ENCODE data around the gene ST3GAL6.

Gene ST3GAL6

GRCh38 chr3:98763076-98763475, at the start of gene ST3GAL6:
ST3GAL6 (plus strand) TSS chr3:98763340; CDS start chr3:98768441, 5,101 bp downstream.
- no peak for DNase-seq (ENCODE audit: low read depth, low spot score)

- no peak for DNase-seq (ENCODE audit: low read depth, low spot score)
These were observed 49.2 kb upstream of the ST3GAL6 start for GRCh38 chr3:98713984-98714383.

- no peak for DNase-seq (ENCODE audit: low read depth, low spot score)
These were observed 45.6 kb upstream of the ST3GAL6 start for GRCh38 chr3:98717584-98717983.

GRCh38 chr3:98718730-98719129, 44.4 kb upstream of the ST3GAL6 start:
- no peak for DNase-seq (ENCODE audit: low read depth, low spot score)

- no peak for DNase-seq (ENCODE audit: low read depth, low spot score)
These were observed 41.4 kb upstream of the ST3GAL6 start for GRCh38 chr3:98721776-98722175.

- DNase-seq (ENCODE audit: low read depth, low spot score) = peak; percentile 49
These were observed 40.8 kb upstream of the ST3GAL6 start for GRCh38 chr3:98722389-98722788.

GRCh38 chr3:98725352-98725751, 37.8 kb upstream of the ST3GAL6 start:
- DNase-seq (ENCODE audit: low read depth, low spot score) = no peak

- no peak for DNase-seq (ENCODE audit: low read depth, low spot score)
These were observed 37.1 kb upstream of the ST3GAL6 start for GRCh38 chr3:98726084-98726483.

GRCh38 chr3:98727638-98728037, 35.5 kb upstream of the ST3GAL6 start:
- no peak for DNase-seq (ENCODE audit: low read depth, low spot score)

GRCh38 chr3:98728672-98729071, 34.5 kb upstream of the ST3GAL6 start:
- no peak for DNase-seq (ENCODE audit: low read depth, low spot score)

- DNase-seq (ENCODE audit: low read depth, low spot score) = peak; percentile 31
These were observed 32.8 kb upstream of the ST3GAL6 start for GRCh38 chr3:98730338-98730737.

GRCh38 chr3:98730886-98731537, 32.1 kb upstream of the ST3GAL6 start:
- no peak for DNase-seq (ENCODE audit: low read depth, low spot score)

GRCh38 chr3:98731720-98732285, 31.3 kb upstream of the ST3GAL6 start:
- DNase-seq (ENCODE audit: low read depth, low spot score) = no peak

- peak; percentile 80 for DNase-seq (ENCODE audit: low read depth, low spot score)
These were observed 30.7 kb upstream of the ST3GAL6 start for GRCh38 chr3:98732286-98733052.

GRCh38 chr3:98733053-98733811, 29.9 kb upstream of the ST3GAL6 start:
- DNase-seq (ENCODE audit: low read depth, low spot score) = peak; percentile 69

GRCh38 chr3:98733812-98734281, 29.3 kb upstream of the ST3GAL6 start:
- peak; percentile 47 for DNase-seq (ENCODE audit: low read depth, low spot score)

GRCh38 chr3:98734306-98734705, 28.8 kb upstream of the ST3GAL6 start:
- DNase-seq (ENCODE audit: low read depth, low spot score) = no peak

- DNase-seq (ENCODE audit: low read depth, low spot score) = no peak
These were observed 28.4 kb upstream of the ST3GAL6 start for GRCh38 chr3:98734735-98735134.

GRCh38 chr3:98735296-98735695, 27.8 kb upstream of the ST3GAL6 start:
- DNase-seq (ENCODE audit: low read depth, low spot score) = no peak

GRCh38 chr3:98735761-98736269, 27.3 kb upstream of the ST3GAL6 start:
- DNase-seq (ENCODE audit: low read depth, low spot score) = no peak

GRCh38 chr3:98737301-98737700, 25.8 kb upstream of the ST3GAL6 start:
- no peak for DNase-seq (ENCODE audit: low read depth, low spot score)

GRCh38 chr3:98739266-98739665, 23.9 kb upstream of the ST3GAL6 start:
- DNase-seq (ENCODE audit: low read depth, low spot score) = no peak

Data from ELF-1 (cell line).